ENCODE data around the gene RBMS3. TPM values are rescaled to one million over a fixed set of nuclear protein-coding genes. Genes with fewer than 3 reads are reported as not detected.

RBMS3 gene
- total RNA-seq, 1 donor from 2014 or later = 0.47 TPM

DNA sequence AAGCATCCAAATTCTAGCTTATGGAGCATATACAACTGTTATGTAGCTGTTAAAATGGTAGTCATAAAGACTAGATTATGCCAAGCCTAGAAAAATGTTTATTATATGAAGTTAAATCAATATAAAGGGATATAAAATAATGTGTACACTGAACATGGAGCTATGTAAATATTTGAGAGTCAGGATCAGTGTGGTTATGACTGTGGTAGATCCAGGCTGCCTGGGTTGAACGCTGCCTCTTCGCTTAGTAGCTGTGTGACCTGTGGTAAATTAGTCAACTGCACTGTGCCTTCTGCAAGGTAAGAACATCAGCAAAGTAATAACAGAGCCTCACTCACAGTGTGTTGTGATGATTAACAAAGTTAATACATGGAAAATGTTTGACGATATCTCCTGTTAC, 212.2 kb downstream of the RBMS3 start:
- TF ChIP-seq, protein P1, sequence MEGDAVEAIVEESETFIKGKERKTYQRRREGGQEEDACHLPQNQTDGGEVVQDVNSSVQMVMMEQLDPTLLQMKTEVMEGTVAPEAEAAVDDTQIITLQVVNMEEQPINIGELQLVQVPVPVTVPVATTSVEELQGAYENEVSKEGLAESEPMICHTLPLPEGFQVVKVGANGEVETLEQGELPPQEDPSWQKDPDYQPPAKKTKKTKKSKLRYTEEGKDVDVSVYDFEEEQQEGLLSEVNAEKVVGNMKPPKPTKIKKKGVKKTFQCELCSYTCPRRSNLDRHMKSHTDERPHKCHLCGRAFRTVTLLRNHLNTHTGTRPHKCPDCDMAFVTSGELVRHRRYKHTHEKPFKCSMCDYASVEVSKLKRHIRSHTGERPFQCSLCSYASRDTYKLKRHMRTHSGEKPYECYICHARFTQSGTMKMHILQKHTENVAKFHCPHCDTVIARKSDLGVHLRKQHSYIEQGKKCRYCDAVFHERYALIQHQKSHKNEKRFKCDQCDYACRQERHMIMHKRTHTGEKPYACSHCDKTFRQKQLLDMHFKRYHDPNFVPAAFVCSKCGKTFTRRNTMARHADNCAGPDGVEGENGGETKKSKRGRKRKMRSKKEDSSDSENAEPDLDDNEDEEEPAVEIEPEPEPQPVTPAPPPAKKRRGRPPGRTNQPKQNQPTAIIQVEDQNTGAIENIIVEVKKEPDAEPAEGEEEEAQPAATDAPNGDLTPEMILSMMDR (IDR thresholded peaks at IDR 0.05) = no peak
- TF ChIP-seq EZH2phosphoT487 (IDR thresholded peaks at IDR 0.05) (no peak), EZH2 (IDR thresholded peaks at IDR 0.05) (no peak)
- no peak overlapping the region for H3K4me2 ChIP-seq
- no peaks in the 10 kb centered on the region for H3K4me1 Mint-ChIP-seq

DNA sequence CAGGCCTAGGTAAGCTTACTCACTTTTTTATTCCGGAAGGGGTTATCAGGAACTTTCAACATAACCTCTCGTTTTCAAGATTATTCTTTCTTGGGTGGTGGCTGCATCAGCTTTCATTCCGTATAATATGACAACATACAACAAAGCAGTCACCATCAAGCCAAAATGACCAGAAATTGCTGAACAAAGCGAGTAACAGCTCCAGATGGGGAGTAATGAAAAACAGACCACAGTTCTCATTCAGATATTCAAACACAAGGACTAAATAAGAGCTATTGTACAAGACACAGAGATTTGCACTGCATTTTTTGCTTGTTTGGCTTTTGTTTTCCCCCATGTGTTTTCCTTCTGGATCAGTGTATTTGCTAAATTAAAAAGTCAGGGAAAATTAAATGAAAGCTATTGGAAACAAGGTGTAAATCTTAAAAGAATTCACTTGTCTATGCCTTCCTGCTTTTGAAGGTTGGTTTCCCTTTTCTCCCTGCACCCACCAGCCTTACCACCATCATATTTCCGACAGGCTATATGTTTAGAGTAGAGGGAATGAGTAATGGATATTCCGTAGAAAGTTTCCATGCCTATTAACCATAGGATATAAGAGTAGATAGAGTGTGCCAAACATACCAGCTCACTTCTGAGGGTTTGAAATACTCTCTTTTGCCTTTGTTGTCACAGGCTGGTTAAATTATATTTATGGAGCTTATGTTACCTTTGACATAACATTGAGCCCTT, 213.6 kb downstream of the RBMS3 start:
- Histone ChIP-seq H3K4me1 (no peaks in the 10 kb centered on the region), H3K79me2 (ENCODE audit: low read depth) (no peaks in the 10 kb centered on the region), H3K4me2 (no peak overlapping the region), H2AFZ (replicated peaks) (no peak overlapping the region), H3K27me3 (no peaks in the 10 kb centered on the region), H4K20me1 (ENCODE audit: low read depth) (no peaks in the 10 kb centered on the region), H3K36me3 (no peaks in the 10 kb centered on the region), H3F3A (ENCODE audit: low read depth) (no peaks in the 10 kb centered on the region), H3K4me3 (no peak overlapping the region), H3K9ac (no peak overlapping the region), H3K9me3 (ENCODE audit: low read depth) (no peaks in the 10 kb centered on the region), H3K27ac (no peak overlapping the region)
- H3K27me3 Mint-ChIP-seq (ENCODE audit: insufficient read depth, low read depth) = no peaks in the 10 kb centered on the region
- H3K4me1 Mint-ChIP-seq = no peaks in the 10 kb centered on the region
- TF ChIP-seq, protein P1 (IDR thresholded peaks at IDR 0.05) = no peak
- no peak for TF ChIP-seq EZH2phosphoT487 (IDR thresholded peaks at IDR 0.05)
- TF ChIP-seq EZH2 (IDR thresholded peaks at IDR 0.05) = no peak
- DNase-seq (ENCODE audit: low spot score) = no peak
- no peaks in the 10 kb centered on the region for H3K9me3 Mint-ChIP-seq
- H3K27ac Mint-ChIP-seq = no peak overlapping the region
- peaks cover 2% of the 10 kb centered on the region for H3K36me3 Mint-ChIP-seq
- H3K4me3 Mint-ChIP-seq = no peak overlapping the region

More for the DNA sequence above, 212.2 kb downstream of the RBMS3 start:
- Histone ChIP-seq H3K27me3 (no peaks in the 10 kb centered on the region), H3K27ac (no peak overlapping the region), H2AFZ (replicated peaks) (no peak overlapping the region), H3F3A (ENCODE audit: low read depth) (no peaks in the 10 kb centered on the region), H3K9me3 (ENCODE audit: low read depth) (no peaks in the 10 kb centered on the region), H3K36me3 (no peaks in the 10 kb centered on the region), H3K4me3 (no peak overlapping the region), H3K9ac (no peak overlapping the region), H3K79me2 (ENCODE audit: low read depth) (no peaks in the 10 kb centered on the region), H4K20me1 (ENCODE audit: low read depth) (no peaks in the 10 kb centered on the region), H3K4me1 (no peaks in the 10 kb centered on the region)
- Mint-ChIP-seq H3K27me3 (ENCODE audit: insufficient read depth, low read depth) (no peaks in the 10 kb centered on the region), H3K27ac (no peak overlapping the region), H3K9me3 (no peaks in the 10 kb centered on the region), H3K4me3 (no peak overlapping the region), H3K36me3 (peaks cover 2% of the 10 kb centered on the region)
- no peak for DNase-seq (ENCODE audit: low spot score)

DNA sequence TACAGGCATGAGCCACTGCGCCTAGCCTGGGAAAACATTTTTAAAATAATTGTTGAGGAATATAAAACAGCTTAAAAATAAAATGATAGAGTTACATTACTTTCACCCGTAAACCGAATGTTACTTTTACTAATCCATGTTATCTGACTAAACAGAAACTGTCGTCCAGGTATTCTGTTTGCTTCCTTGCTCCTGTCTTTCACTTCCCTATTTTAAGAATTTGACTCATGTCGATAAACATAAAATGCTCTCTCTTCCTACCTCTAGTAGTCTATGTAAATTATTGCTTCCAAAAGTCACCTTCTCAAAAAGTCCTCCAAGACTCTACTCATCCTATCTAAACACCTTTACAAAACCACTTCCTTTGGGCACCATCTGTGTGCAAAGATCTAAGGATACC, 216.4 kb downstream of the RBMS3 start:
- H3K4me3 Mint-ChIP-seq = no peak overlapping the region
- H3K27me3 Mint-ChIP-seq (ENCODE audit: insufficient read depth, low read depth) = no peaks in the 10 kb centered on the region
- no peaks in the 10 kb centered on the region for H3K79me2 ChIP-seq (ENCODE audit: low read depth)
- TF ChIP-seq, protein P1 (IDR thresholded peaks at IDR 0.05) = no peak
- TF ChIP-seq EZH2phosphoT487 (IDR thresholded peaks at IDR 0.05) = no peak
- no peaks in the 10 kb centered on the region for H3K4me1 Mint-ChIP-seq
- no peaks in the 10 kb centered on the region for H3F3A ChIP-seq (ENCODE audit: low read depth)
- no peaks in the 10 kb centered on the region for H4K20me1 ChIP-seq (ENCODE audit: low read depth)
- no peaks in the 10 kb centered on the region for H3K36me3 ChIP-seq
- no peak overlapping the region for H3K4me2 ChIP-seq
- no peak overlapping the region for H3K4me3 ChIP-seq
- peaks cover 4% of the 10 kb centered on the region for H3K9me3 Mint-ChIP-seq
- H3K4me1 ChIP-seq = no peaks in the 10 kb centered on the region
- H2AFZ ChIP-seq (replicated peaks) = no peak overlapping the region
- no peak overlapping the region for H3K27ac ChIP-seq
- H3K27me3 ChIP-seq = no peaks in the 10 kb centered on the region
- no peak for DNase-seq (ENCODE audit: low spot score)
- no peaks in the 10 kb centered on the region for H3K9me3 ChIP-seq (ENCODE audit: low read depth)
- no peak overlapping the region for H3K27ac Mint-ChIP-seq
- H3K9ac ChIP-seq = no peak overlapping the region
- no peaks in the 10 kb centered on the region for H3K36me3 Mint-ChIP-seq
